Measurements from ENCODE around the gene NTM.

Gene NTM

GRCh38 chr11:131393691-131394090, 23.3 kb downstream of the NTM start:
- no peak overlapping the region for H3K4me3 ChIP-seq (replicated peaks in 1 of 2; ENCODE audit: low read depth in 2 of 2, low read length in 2 of 2)
- TF ChIP-seq CTCF (IDR thresholded peaks at IDR 0.05; ENCODE audit: low read depth, low read length), result no peak
- no peak for DNase-seq (ENCODE audit: low read depth in 2 of 2)

GRCh38 chr11:131397675-131398074, 27.3 kb downstream of the NTM start:
- no peak for DNase-seq (ENCODE audit: low read depth in 2 of 2)
- no peak overlapping the region for H3K4me3 ChIP-seq (replicated peaks in 1 of 2; ENCODE audit: low read depth in 2 of 2, low read length in 2 of 2)
- TF ChIP-seq CTCF (IDR thresholded peaks at IDR 0.05; ENCODE audit: low read depth, low read length), result no peak

- no peak for DNase-seq (ENCODE audit: low read depth in 2 of 2)
- no peak overlapping the region for H3K4me3 ChIP-seq (replicated peaks in 1 of 2; ENCODE audit: low read depth in 2 of 2, low read length in 2 of 2)
- no peak for TF ChIP-seq CTCF (IDR thresholded peaks at IDR 0.05; ENCODE audit: low read depth, low read length)
These were observed 31.6 kb downstream of the NTM start for GRCh38 chr11:131402040-131402439.

GRCh38 chr11:131404010-131404409, 33.6 kb downstream of the NTM start:
- TF ChIP-seq CTCF (IDR thresholded peaks at IDR 0.05; ENCODE audit: low read depth, low read length), result no peak
- no peak overlapping the region for H3K4me3 ChIP-seq (replicated peaks in 1 of 2; ENCODE audit: low read depth in 2 of 2, low read length in 2 of 2)
- DNase-seq (ENCODE audit: low read depth in 2 of 2), result no peak

GRCh38 chr11:131408025-131408640, 37.7 kb downstream of the NTM start:
- H3K4me3 ChIP-seq (replicated peaks in 1 of 2; ENCODE audit: low read depth in 2 of 2, low read length in 2 of 2), result no peak overlapping the region
- TF ChIP-seq CTCF (IDR thresholded peaks at IDR 0.05; ENCODE audit: low read depth, low read length), result no peak
- peak in 1 of 2 donors; percentile 49 for DNase-seq (ENCODE audit: low read depth in 2 of 2)

- DNase-seq (ENCODE audit: low read depth in 2 of 2), result no peak
- no peak overlapping the region for H3K4me3 ChIP-seq (replicated peaks in 1 of 2; ENCODE audit: low read depth in 2 of 2, low read length in 2 of 2)
- TF ChIP-seq CTCF (IDR thresholded peaks at IDR 0.05; ENCODE audit: low read depth, low read length), result no peak
These were observed 38.9 kb downstream of the NTM start for GRCh38 chr11:131409345-131409744.

- TF ChIP-seq CTCF (IDR thresholded peaks at IDR 0.05; ENCODE audit: low read depth, low read length), result no peak
- no peak overlapping the region for H3K4me3 ChIP-seq (replicated peaks in 1 of 2; ENCODE audit: low read depth in 2 of 2, low read length in 2 of 2)
- no peak for DNase-seq (ENCODE audit: low read depth in 2 of 2)
These were observed 41.2 kb downstream of the NTM start for GRCh38 chr11:131411636-131412035.
